Jurkat, Clone E6-1 (cell line): Measurements from ENCODE around the gene HS3ST5.
"Not testable (repeated sequence)": the region's sequence is repeated elsewhere in the genome, so short reads cannot be mapped to it uniquely, and the experiment has no call there.

Experiments used
- DNase-seq: peaks from one replicate; pipeline ENCODE4 v3.0.0-alpha.2; 2011; ENCODE audit warnings: low read depth, low spot score
- H3K4me3 ChIP-seq: 2 replicates; pipeline ENCODE4 v1.5.1; 2011; ENCODE audit warnings: mild to moderate bottlenecking, low read length, control low read depth, moderate library complexity

HS3ST5 gene

GRCh38 chr6:114080410-114080809, 262.4 kb downstream of the HS3ST5 start:
- H3K4me3 ChIP-seq, DNase-seq: not testable (repeated sequence)

- DNase-seq = no peak
Observed at GRCh38 chr6:114075777-114076176, 267.0 kb downstream of the HS3ST5 start.

GRCh38 chr6:114075300-114075699, 267.5 kb downstream of the HS3ST5 start:
- no peak overlapping the region for H3K4me3 ChIP-seq
- no peak for DNase-seq

More at GRCh38 chr6:114075777-114076176, 267.0 kb downstream of the HS3ST5 start:
- no peak overlapping the region for H3K4me3 ChIP-seq

- H3K4me3 ChIP-seq = no peak overlapping the region
- DNase-seq = no peak
Observed at GRCh38 chr6:114068771-114069170, 274.1 kb downstream of the HS3ST5 start.

GRCh38 chr6:114068116-114068515, 274.7 kb downstream of the HS3ST5 start:
- no peak overlapping the region for H3K4me3 ChIP-seq
- DNase-seq = no peak

GRCh38 chr6:114064862-114065261, 278.0 kb downstream of the HS3ST5 start:
- no peak for DNase-seq
- H3K4me3 ChIP-seq = no peak overlapping the region

- DNase-seq = no peak
Observed at GRCh38 chr6:114063956-114064355, 278.9 kb downstream of the HS3ST5 start.

GRCh38 chr6:114062199-114062598, 280.6 kb downstream of the HS3ST5 start:
- no peak overlapping the region for H3K4me3 ChIP-seq
- DNase-seq = no peak

More at GRCh38 chr6:114063956-114064355, 278.9 kb downstream of the HS3ST5 start:
- H3K4me3 ChIP-seq = no peak overlapping the region

GRCh38 chr6:114061741-114062140, 281.1 kb downstream of the HS3ST5 start:
- no peak for DNase-seq
- H3K4me3 ChIP-seq = no peak overlapping the region

GRCh38 chr6:114061116-114061515, 281.7 kb downstream of the HS3ST5 start:
- H3K4me3 ChIP-seq = no peak overlapping the region
- no peak for DNase-seq

GRCh38 chr6:114058435-114058834, 284.4 kb downstream of the HS3ST5 start:
- H3K4me3 ChIP-seq = no peak overlapping the region
- no peak for DNase-seq

GRCh38 chr6:114055763-114056162, 287.1 kb downstream of the HS3ST5 start:
- DNase-seq = no peak
- H3K4me3 ChIP-seq = no peak overlapping the region

GRCh38 chr6:114055349-114055748, 287.5 kb downstream of the HS3ST5 start:
- no peak overlapping the region for H3K4me3 ChIP-seq
- DNase-seq = no peak

- no peak overlapping the region for H3K4me3 ChIP-seq
- DNase-seq = no peak
Observed at GRCh38 chr6:114053791-114054190, 289.0 kb downstream of the HS3ST5 start.

- no peak for DNase-seq
- no peak overlapping the region for H3K4me3 ChIP-seq
Observed at GRCh38 chr6:114052141-114052540, 290.7 kb downstream of the HS3ST5 start.

- no peak overlapping the region for H3K4me3 ChIP-seq
- DNase-seq = no peak
Observed at GRCh38 chr6:114051031-114051430, 291.8 kb downstream of the HS3ST5 start.

- H3K4me3 ChIP-seq = no peak overlapping the region
- no peak for DNase-seq
Observed at GRCh38 chr6:114049367-114049966, 293.4 kb downstream of the HS3ST5 start.

GRCh38 chr6:114044566-114044965, 298.3 kb downstream of the HS3ST5 start:
- DNase-seq, H3K4me3 ChIP-seq: not testable (repeated sequence)

- no peak overlapping the region for H3K4me3 ChIP-seq
- DNase-seq = no peak
Observed at GRCh38 chr6:114042267-114043016, 300.4 kb downstream of the HS3ST5 start.

GRCh38 chr6:114040871-114041270, 302.0 kb downstream of the HS3ST5 start:
- DNase-seq = no peak
- no peak overlapping the region for H3K4me3 ChIP-seq

- no peak for DNase-seq
- no peak overlapping the region for H3K4me3 ChIP-seq
Observed at GRCh38 chr6:114039841-114040240, 303.0 kb downstream of the HS3ST5 start.
